C4-2B (cell line): ENCODE measurements around the gene SERTAD4.

Experiments used
- ZFX ChIP-seq: fragments of 450-650 bp; IDR thresholded peaks from 2 replicates; pipeline ENCODE4 v1.6.1; 2017
- TF ChIP-seq, protein P1 (sequence below): fragments of 450-650 bp; conservative IDR thresholded peaks from 2 replicates; pipeline ENCODE4 v1.5.1; 2017; ENCODE audit warnings: mild to moderate bottlenecking

- TF ChIP-seq, protein P1, sequence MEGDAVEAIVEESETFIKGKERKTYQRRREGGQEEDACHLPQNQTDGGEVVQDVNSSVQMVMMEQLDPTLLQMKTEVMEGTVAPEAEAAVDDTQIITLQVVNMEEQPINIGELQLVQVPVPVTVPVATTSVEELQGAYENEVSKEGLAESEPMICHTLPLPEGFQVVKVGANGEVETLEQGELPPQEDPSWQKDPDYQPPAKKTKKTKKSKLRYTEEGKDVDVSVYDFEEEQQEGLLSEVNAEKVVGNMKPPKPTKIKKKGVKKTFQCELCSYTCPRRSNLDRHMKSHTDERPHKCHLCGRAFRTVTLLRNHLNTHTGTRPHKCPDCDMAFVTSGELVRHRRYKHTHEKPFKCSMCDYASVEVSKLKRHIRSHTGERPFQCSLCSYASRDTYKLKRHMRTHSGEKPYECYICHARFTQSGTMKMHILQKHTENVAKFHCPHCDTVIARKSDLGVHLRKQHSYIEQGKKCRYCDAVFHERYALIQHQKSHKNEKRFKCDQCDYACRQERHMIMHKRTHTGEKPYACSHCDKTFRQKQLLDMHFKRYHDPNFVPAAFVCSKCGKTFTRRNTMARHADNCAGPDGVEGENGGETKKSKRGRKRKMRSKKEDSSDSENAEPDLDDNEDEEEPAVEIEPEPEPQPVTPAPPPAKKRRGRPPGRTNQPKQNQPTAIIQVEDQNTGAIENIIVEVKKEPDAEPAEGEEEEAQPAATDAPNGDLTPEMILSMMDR, result no peak
- no peak for TF ChIP-seq ZFX
Observed at GRCh38 chr1:210291081-210291764, 58.6 kb downstream of the SERTAD4 start.
